Activated T-cell treated with anti-CD3 and anti-CD28 coated beads for 48 hours (primary cell): ENCODE measurements around the gene AQP6.

Source experiments
- DNase-seq: peaks from one replicate; pipeline ENCODE4 v3.0.0-alpha.2; 2020; ENCODE audit warnings: low read depth

The AQP6 gene, protein sequence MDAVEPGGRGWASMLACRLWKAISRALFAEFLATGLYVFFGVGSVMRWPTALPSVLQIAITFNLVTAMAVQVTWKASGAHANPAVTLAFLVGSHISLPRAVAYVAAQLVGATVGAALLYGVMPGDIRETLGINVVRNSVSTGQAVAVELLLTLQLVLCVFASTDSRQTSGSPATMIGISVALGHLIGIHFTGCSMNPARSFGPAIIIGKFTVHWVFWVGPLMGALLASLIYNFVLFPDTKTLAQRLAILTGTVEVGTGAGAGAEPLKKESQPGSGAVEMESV

DNA sequence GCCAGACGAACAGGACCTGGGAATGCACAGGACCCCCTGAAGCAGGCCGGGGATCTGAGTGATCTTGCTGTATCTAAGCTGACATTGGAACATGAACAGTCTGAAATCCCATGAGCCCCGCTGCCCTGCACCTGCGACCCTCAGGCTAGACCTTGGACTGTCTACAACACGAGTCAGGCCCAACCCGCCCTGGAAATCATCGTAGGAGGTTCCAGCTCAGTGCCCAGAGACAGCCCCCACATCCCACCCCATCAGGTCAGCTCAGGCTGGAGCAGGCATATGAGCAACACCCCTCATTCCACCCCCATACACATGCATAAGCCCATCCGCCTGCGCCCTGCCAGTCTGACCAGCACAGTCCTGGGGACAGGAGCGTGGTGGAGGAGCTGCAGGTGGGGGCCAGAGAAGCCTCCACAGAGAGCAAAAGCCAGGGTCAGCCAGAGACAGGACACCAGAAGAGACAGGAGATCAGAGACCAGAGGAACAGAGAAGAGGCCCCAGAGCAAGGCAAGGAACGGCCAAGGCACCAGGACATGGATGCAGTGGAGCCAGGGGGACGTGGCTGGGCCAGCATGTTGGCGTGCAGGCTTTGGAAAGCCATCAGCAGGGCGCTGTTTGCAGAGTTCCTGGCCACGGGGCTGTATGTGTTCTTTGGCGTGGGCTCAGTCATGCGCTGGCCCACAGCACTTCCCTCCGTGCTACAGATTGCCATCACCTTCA is at the start of gene AQP6:
AQP6 (plus strand) TSS at position 307 of the 720 bp plus-strand sequence; CDS start at position 534, 227 bp downstream.
- DNase-seq: no peak

DNA sequence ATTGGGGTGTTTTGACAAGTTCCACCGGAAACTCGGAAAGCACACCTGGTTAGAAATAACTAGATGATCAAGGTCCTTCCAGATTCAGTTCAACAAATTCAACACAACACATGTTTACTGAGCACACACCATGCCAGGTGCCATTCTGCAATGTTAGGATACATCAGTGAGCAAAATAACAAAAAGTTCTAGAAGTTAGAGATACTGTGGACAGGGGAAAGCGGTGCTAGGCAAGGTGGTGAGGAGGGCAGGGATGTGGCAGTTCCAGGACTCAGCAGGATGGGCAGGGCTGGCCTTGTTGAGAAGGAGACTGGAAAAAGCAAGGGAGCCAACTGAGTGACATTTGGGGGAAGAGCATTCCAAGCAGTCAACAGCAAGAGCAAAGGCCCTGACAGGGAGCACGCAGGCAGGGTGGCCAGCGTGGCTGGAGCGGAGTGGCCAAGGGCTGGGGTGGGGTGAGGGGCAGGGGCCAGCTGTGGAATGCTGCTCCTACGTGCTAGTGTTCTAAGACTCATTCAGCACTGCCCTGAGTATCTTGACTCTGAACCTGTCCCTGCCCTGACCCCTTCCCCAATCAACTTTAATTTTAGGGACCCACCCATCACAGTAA is 49.6 kb upstream of the AQP6 start:
- DNase-seq: no peak

DNA sequence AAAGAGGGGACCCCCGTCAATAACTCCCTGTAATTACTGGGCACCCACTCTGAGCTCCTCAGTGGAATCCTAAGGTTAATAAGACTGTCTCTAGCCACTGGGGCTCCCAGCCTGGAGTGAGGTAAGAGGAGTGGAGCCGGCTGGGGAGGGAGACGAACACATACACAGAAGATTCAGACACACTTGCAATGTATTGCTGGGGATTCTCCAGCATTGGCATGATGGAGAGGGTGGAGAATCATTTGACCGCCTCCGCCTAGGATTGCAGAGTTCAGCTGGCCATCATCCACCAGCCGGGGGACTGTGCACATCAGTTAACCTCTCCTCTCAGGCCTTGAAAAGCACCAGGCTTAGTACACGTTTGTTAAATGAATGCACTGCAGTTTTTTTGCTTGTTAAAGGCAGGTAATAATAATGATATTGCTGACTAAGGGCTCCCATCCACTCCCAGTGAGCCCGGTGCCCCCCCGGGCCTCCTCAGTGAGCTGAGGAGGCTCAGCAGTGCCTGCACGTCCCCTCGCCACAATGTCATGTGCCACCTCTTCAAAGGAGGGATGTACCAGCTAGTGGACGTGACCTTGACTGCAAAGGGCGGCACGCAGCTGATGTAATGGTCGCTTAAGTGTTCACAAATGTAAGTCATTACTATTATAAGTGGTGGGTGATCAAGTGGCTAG is 48.7 kb upstream of the AQP6 start:
- no peak for DNase-seq

DNA sequence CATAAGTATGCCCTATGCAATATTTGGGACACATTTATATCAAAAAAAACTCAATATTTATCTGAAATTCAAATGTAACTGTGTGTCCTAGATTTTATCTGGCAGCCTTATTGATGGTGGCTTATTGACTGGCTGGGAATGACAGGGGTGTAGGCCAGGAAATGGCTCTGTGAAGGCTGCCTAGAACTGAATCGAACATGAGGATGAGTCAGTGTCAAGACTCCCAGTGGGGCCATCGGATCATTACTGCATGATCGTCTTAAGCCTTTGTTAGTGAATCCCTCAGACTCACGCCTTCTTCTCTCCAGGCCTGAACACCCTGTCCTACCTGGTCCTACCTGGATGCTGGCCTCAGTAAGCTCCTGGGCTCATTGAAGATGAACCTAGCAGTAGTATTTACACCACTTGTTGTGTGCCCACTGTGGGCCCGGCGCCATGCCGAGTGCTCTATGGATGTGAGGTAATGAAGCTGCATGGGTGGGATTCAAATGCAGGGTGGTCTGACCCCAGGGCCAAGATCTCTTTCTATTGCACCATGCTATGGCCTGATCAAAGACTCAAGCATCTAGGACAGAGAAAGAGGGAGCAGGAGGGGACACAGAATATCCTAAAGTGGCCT is 48.0 kb upstream of the AQP6 start:
- no peak for DNase-seq

DNA sequence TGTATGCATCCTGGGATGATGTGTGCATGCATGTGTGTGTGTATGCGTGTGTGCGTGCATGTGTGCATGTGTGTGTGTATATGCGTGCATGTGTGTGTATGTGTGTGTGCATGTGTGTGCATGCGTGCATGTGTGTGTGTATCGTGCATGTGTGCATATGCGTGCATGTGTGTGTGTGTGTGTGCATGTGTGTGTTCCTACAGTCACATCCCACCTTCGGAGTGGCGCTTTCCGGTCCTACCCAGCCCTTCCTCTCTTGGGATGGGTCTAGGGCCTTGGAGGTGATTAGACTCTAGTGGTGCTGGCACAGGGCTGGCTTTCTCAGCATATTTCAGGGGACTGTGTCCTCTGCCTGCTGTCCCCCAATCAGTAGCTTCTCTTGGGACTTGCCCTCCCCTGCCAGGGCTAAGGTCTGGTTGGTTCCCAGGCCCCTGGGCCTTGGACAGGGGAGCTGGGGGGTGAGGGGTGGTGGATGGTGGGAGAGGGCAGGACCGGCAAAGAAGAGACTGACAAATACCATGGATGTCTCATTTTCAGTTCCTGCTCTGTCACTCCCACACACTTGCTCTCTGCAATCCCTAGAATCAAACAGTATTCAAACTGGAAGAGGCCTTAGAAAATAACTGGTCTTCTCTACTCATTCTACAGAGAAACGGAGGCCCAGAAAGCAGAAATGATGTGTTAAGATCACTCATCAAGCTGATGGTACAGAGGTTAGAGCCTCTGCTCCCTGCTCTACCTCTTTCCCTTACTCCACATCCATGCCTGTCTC is 47.1 kb upstream of the AQP6 start:
- DNase-seq: no peak

DNA sequence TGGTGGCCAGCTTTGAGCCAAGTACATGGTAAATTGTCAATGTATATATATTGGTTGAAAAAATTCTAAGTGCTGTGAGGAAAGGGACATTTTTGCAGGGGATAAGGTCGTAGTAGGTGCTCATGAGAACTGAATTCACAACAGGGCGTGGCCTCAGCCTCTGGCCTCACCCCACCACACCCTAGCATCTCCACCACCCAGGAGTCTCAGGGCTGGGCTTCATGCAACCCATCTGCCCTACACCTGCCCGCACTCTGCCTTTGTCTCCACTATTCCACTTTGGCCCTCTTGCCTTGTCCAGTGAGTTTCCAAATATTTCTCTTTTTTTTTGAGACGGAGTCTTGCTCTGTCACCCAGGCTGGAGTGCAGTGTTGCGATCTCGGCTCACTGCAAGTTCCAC is 44.3 kb upstream of the AQP6 start:
- DNase-seq: no peak

DNA sequence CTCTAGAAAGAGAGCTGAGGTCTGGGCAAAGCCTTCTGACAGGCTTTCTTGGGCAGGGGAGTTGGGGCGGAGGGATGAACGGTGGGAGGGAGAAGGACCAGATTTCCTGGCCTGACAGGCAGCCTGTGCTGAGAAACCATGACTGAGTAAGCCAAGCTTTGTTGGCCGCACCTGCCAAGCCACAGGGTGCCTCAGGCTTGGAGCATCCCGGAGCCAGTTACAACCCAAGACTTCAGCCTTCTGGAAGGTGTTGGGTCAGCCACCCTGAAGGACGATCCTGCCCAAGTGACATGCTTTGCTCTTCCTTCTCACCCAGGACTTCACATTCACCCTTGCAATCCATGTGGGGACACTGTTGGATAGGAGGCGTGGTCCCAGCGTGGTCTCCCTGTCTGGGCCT is 43.2 kb upstream of the AQP6 start:
- DNase-seq: no peak

DNA sequence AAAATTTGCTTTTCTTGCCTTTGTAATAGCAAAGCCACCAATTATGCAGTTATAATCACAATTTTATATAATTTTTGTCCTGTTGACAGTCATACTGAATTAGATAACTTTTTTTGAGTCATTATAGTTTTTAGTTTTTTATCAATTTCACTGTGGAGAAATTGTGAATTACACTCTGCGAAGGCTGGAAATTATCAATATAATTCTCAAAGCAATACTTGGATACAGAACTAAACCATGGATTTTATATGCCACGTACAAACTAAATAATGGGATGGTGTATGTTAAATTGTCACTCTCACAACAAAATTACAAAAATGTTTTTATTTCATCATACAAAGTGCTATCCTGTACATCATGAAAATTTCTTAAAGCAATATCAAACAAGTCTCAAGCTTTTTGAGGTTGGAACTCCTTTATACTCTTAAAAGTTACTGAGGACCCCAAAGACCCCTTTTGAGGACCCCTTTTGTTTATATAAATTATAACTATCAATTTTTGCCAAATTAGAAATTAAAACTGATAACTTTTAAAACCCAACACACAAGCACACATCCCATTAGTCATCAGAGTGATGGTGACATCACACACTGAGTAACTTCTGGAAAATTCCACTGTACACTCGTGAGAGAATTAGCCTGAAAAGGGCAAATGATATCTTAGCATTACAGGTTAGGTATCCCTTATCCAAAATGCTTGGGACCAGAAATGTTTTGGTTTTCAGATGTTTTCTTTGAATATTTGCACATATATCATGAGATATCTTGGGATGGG is 42.0 kb upstream of the AQP6 start:
- no peak for DNase-seq

DNA sequence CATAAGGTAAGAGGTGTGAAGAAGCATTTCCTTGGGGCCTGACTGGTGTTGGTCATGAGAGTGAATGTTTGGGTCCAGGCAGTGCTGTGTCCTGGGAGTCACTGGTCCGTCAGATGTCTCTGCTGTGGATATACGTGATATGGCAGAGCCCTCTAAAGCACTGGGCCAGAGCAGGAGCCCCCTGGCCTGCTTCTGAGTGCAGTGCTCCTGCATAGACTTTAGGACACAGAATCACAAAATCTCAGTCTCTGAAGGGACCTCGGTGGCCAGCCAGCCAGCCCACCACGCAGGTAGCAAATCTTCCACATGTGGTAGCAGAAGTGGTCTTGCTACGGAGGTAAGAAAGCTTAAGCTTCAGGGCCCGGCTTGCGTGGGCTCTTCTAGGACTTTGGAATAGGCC is 40.7 kb upstream of the AQP6 start:
- DNase-seq: no peak

DNA sequence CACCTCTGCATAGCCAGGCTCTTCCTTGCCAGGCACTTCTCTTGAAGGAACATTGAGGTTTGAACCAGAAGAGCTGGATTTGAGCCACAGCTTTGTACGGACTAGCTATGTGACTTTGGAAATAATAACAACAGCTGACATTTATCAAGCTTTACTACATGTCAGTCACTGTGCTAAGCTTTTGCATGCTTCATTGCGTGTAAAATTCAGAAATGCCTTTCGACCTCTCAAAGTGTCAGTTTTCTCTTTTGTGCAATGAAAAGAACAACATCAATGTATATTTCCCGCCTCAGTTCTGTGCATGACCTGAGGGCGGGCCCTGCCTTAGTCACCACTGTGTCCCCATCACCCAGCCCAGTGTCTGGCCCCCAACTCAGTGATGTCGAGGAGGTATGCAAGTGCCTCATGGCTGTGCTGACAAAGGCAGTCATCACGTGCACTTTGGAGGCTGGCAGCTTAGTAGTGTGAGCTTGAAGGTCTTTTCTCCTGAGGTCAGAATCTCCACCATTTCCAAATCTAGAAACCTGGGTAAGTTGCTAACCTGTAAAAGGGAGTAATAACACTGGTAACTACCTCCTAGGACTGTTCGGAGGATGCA is 40.1 kb upstream of the AQP6 start:
- no peak for DNase-seq

DNA sequence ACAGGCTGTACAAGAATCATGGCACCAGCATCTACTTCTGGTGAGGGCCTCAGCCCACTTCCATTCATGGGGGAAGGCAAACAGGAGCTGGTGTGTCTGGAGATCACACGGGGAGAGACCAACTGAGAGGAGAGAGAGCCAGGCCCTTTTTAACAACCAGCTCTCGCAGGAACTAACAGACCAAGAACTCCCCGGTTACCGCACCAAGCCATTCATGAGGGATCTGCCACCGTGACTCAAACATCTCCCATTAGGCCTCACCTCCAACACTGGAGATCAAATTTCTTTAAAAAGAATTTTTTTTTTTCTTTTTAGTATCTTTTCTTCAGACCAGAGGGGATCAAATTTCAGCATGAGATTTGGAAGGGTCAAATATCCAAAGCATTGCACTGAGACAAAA is 39.0 kb upstream of the AQP6 start:
- no peak for DNase-seq

DNA sequence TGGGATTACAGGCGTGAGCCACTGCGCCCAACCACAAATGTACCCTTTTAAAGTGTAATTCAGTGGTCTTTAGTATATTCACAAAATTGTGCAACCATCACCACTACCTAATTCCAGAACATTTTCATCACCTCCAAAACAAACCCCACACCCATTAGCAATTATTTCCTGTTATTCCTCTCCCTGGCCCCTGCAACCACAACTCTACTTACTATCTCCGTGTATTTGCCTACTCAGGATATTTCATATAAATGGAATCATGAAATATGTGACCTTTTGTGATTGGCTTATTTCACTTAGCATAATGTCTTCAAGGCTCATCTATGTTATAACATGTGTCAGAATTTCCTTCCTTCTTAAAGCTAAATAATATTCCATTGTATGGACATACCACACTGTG is 38.2 kb upstream of the AQP6 start:
- DNase-seq: no peak

DNA sequence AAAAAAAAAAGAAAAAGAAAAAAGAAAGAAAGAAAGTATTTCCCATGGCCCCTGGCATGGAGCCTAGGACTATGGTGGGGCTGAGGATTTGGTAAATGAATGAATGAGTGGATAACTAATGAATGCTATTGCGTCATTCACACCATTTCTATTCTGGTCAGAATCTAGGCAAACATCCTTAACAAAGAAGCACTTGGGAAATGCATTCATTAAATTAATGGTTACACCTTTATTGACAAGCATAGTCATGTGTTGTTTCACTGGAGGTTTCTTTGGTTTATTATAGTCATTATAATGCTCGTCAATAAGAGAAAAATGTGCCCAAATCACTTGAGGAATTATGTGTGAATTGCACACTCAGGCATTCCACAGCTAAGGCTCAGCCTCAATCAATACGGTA is 35.8 kb upstream of the AQP6 start:
- DNase-seq: no peak

DNA sequence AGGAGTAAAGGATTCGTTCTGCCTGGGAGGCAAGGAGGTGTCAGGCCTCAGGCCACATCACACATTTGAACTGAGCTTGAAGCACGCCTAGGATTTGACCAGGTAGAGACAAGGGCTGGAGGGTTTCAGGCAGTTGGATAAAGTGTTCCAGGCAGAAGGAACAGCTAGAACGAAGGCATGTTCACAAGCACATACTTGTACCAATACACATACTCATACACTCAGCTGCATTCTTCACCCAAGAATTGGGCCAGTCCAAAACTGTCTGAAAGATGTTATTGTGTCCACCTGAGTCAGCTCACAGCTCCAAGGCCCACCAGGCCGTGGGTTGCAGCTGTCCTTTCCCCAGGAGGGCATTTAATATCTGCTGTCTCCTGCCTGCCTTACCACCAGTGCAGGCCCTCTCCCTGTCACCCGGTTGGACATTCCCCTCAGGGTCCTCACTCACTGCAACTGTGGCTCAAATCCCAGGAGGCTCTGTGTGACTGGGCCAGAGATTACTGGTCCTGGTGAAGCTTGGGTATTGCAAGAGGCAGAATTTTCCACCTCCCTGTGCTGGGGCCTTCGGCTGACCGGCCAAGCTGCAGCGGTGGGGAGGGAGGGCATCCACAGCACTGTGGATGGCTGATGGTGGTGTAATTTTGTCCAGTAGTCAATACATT is 35.0 kb upstream of the AQP6 start:
- no peak for DNase-seq

DNA sequence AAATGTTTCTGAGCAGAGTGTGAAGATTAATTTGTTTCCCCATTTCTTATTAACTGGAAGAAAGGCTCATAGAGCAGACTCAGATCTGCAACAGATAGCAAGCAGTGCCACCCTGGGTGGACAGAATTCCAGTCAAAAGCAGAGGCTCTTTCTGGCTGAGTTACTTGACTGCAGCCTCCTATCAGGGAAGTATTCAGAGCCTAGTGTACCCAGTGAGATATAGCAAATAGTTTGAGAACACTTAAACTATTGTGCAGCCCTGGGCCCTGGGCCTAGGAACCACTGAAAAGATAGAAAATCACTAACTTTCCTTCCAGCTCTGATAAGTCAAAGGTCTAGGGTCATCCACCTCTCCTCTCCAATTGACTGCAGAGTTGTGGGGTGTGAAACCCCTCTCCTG is 33.4 kb upstream of the AQP6 start:
- DNase-seq: no peak

DNA sequence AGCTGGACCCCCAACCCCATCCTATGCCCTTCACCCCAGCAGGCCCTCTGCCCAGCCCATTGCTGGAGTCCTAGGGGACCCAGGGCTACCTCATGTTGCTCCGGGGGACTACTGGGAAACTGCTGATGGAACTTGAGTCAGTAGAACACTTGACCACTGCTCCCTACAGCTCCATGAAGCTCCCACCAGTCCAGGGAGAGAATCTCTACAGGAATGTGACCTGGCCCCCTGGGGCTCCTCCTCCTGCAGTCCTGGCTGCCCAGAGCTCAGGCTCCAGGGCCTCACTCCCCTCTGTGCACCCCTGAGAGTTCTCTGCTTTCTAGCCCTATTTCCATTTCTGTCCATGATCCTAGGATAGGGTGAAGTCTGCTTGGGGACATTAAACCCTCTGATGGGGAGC is 33.0 kb upstream of the AQP6 start:
- no peak for DNase-seq

DNA sequence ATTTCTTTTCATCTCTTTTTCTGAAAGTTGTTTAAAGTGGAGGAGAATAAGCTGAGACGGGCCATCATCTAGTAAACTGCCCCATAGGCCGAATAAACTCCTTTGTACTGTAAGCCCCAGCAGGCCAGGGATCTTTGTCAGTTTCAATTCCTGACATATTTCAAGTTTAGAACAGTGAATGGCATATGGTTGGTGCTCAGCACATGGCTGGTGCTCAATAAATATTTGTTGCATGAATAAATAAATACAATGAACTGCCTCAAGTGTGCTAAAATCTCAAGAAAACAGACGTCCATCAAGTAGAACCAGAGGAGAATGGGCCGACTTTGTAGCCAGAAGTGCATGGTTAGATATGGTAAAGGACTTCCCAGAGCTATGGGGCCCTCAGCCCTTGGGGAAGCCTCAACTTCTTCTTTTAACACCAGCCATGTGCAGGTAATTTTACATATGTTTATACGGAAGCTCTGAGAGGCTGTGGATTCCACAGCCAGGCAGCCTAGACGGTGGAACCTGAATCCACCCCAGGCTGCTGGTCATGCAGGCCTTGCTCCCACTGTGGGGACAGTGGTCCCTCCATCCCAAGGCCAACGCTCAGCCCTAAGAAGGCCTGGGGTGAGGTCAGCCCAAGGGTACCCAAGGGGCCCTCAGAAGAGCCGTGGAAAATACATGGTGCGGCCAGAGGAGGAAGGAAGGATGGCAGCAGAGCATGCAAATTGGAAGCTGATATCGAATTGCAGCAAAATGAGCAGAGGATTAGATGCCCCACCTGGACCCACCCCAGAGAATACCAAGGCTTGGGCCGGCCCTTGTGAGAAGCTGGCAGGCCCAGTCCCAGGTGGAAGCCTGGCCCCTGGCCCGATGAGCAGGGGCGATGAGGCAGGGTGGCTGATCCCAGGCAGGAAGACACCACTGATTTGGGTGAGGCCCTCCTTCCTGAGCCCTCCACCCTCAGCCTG is 30.9 kb upstream of the AQP6 start:
- no peak for DNase-seq

DNA sequence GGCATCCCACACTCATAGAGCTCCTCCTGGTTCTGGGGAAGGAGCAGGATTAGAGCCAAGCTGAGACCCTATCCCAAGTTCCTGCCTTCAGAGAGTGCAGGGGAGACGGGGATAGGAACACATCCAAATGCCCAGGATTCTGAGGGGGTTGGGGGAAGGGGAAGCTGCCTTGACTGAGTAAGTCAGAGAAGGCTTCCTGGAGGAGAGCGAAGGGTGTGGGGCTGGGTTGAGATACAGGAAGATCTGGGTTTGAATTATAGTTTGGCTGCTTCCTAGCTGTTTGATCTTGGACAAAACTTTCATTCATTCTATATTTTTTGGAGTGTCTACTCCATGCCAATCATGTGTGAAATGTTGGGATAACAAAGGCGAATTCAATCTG is 30.2 kb upstream of the AQP6 start:
- DNase-seq: no peak
